DND-41 (cell line): ENCODE measurements around the gene METTL23.

ENCODE experiments used
- EZH2 ChIP-seq: IDR thresholded peaks from 3 replicates; pipeline ENCODE4 v1.6.1; 2012; ENCODE audit warnings: borderline replicate concordance, low read depth, mild to moderate bottlenecking, moderate library complexity, low read length, inconsistent platforms; ENCODE audit not compliant: severe bottlenecking
- TF ChIP-seq, protein P1 (sequence below): IDR thresholded peaks from 2 replicates; pipeline ENCODE4 v1.5.1; 2012; ENCODE audit warnings: borderline replicate concordance, low read length, moderate library complexity, mild to moderate bottlenecking; ENCODE audit not compliant: poor library complexity, severe bottlenecking; ENCODE audit errors: extremely low read depth

DNA sequence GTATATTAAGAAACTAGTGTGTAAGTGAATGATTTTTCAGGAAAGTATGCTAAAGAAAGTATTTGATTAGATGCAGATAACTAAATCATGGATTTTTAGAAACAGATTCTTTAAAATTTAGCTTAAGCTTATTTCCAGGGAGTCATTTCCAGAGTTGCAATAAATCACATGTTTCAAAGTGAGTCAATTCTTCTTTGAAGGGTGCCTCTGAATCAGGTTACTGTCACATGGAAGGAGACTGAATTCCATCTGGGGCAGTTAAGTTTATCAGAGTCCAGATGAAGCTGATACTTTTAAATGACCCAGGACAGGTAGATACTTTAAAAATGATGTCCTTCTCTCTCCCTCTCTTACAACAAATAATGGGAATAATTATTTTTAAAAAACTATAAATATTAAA, 16.3 kb downstream of the METTL23 start:
- TF ChIP-seq, protein P1, sequence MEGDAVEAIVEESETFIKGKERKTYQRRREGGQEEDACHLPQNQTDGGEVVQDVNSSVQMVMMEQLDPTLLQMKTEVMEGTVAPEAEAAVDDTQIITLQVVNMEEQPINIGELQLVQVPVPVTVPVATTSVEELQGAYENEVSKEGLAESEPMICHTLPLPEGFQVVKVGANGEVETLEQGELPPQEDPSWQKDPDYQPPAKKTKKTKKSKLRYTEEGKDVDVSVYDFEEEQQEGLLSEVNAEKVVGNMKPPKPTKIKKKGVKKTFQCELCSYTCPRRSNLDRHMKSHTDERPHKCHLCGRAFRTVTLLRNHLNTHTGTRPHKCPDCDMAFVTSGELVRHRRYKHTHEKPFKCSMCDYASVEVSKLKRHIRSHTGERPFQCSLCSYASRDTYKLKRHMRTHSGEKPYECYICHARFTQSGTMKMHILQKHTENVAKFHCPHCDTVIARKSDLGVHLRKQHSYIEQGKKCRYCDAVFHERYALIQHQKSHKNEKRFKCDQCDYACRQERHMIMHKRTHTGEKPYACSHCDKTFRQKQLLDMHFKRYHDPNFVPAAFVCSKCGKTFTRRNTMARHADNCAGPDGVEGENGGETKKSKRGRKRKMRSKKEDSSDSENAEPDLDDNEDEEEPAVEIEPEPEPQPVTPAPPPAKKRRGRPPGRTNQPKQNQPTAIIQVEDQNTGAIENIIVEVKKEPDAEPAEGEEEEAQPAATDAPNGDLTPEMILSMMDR: no peak
- no peak for TF ChIP-seq EZH2
